ENCODE results near the gene HOXB5. TPM values are rescaled to one million over a fixed set of nuclear protein-coding genes. Genes with fewer than 3 reads are reported as not detected.

The HOXB5 gene
- total RNA-seq, 1 experiment from 2014 or later: 19.8 TPM

- H3K4me3 ChIP-seq (replicated peaks in 1 of 2; ENCODE audit: low read depth in 1 of 2, low read length in 2 of 2): no peak overlapping the region
- no peak overlapping the region for H2AFZ ChIP-seq (ENCODE audit: low read depth, low read length, poor library complexity, severe bottlenecking)
- H3K9ac ChIP-seq (ENCODE audit: low read length): no peak overlapping the region
- POLR2A ChIA-PET: no interaction called here
- intact Hi-C loops (cut with micrococcal nuclease): no loop called here
- H4K20me1 ChIP-seq (ENCODE audit: insufficient read depth): no peaks in the 10 kb centered on the region
- no TSS peak for BruUV-seq (replicated peaks)
- H3K27me3 ChIP-seq (ENCODE audit: insufficient read depth, low read length): no peaks in the 10 kb centered on the region
- H3K9me2 ChIP-seq (ENCODE audit: insufficient read depth): no peaks in the 10 kb centered on the region
- H3K79me2 ChIP-seq (ENCODE audit: insufficient read depth, low read length): peaks cover 88% of the 10 kb centered on the region
- DNase-seq (ENCODE audit: low read depth, low spot score) (no peak), ATAC-seq (peak; percentile 70)
- TF ChIP-seq YY1 (IDR thresholded peaks at IDR 0.05; ENCODE audit: extremely low read depth, insufficient replicate concordance, low read depth, low read length): no peak
- TF ChIP-seq TCF7L2 (IDR thresholded peaks at IDR 0.05; ENCODE audit: borderline replicate concordance, extremely low read depth, insufficient read depth, insufficient read length): no peak
- TF ChIP-seq EZH2phosphoT487 (IDR thresholded peaks at IDR 0.05; ENCODE audit: borderline replicate concordance): no peak
- TF ChIP-seq EZH2 (IDR thresholded peaks at IDR 0.05): no peak
- no peak for TF ChIP-seq FOSL1 (IDR thresholded peaks at IDR 0.05; ENCODE audit: low read depth)
- TF ChIP-seq SIN3A (IDR thresholded peaks at IDR 0.05; ENCODE audit: low read depth): no peak
- TF ChIP-seq SP1 (IDR thresholded peaks at IDR 0.05; ENCODE audit: low read depth): no peak
- no peak for TF ChIP-seq CTCF (IDR thresholded peaks at IDR 0.05 in 2 of 3, conservative IDR thresholded peaks at IDR 0.05 in 1 of 3; ENCODE audit: borderline replicate concordance in 1 of 3, insufficient read depth in 1 of 3, low read depth in 2 of 3, low read length in 2 of 3)
- TF ChIP-seq REST (IDR thresholded peaks at IDR 0.05; ENCODE audit: low read depth): no peak
- no peak for TF ChIP-seq ZFX (IDR thresholded peaks at IDR 0.05)
- no peak for TF ChIP-seq JUND (IDR thresholded peaks at IDR 0.05)
- no peak for TF ChIP-seq RAD21 (IDR thresholded peaks at IDR 0.05; ENCODE audit: low read depth)
- no peak for TF ChIP-seq ZNF274 (IDR thresholded peaks at IDR 0.05; ENCODE audit: low read depth, low read length)
- TF ChIP-seq ZBTB33 (IDR thresholded peaks at IDR 0.05; ENCODE audit: extremely low read depth, insufficient replicate concordance, low read length): no peak
- TF ChIP-seq CEBPB (IDR thresholded peaks at IDR 0.05; ENCODE audit: low read depth): no peak
- CTCF ChIA-PET: interaction anchor here (2.7 kb wide), 1 partner anchor 240 kb away, joined by 7 read pairs; no protein-coding TSS in a partner anchor
- H3K4me1 ChIP-seq (ENCODE audit: control insufficient read depth in 1 of 2, insufficient read depth in 2 of 2, low read length in 2 of 2): peaks cover 8 to 25% of the 10 kb centered on the region in 2 experiments; a peak in 3 of 4 replicates
- RAD21 ChIA-PET (ENCODE audit: low non-redundant PET in 1 of 2, low total read pairs in 2 of 2, uncharacterized antibody in 2 of 2, unreplicated experiment in 2 of 2): no interaction called here
- H3K4me2 ChIP-seq (ENCODE audit: low read length): no peak overlapping the region
- H3K9me3 ChIP-seq (ENCODE audit: control insufficient read depth in 1 of 2, insufficient read depth in 1 of 2, low read depth in 1 of 2, low read length in 2 of 2): no peaks in the 10 kb centered on the region
- H3K36me3 ChIP-seq (ENCODE audit: control insufficient read depth in 1 of 2, insufficient read depth in 2 of 2, low read length in 2 of 2): peaks cover 14 to 37% of the 10 kb centered on the region in 2 experiments; a peak in 3 of 4 replicates
- H3K27ac ChIP-seq (ENCODE audit: low read depth, low read length): no peak overlapping the region
Measured at GRCh38 chr17:48639136-48639535, 45.6 kb upstream of the HOXB5 start.

Measured in HCT116 (cell line).